Measurements from ENCODE around the gene RAP1GAP. TPM values are rescaled to one million over a fixed set of nuclear protein-coding genes. Genes with fewer than 3 reads are reported as not detected.
A peak's percentile ranks its signal among the peaks of the same experiment; 100 is the strongest.

Gene RAP1GAP
- polyA plus RNA-seq, 3 donors: 0.04 TPM; not detected in 2

DNA sequence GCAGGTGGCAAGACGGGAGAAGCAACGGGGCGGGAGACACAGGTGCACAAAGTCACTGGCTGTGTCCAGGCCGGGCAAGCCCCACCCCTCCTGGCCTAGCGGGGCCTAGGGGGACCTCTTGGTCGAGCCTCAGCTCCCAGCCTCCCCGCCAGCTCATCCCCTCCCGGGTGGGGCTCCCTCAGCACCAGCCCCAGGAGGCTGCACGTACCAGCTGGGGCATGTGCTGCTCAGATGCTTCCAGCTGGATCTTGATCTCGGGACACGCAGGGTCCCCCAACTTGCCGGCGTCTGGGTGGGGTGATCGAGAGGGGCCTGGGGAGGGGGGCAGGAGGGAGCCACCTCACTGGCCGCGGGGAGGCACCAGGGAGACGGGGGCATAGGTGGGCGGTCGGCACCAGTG, 71.4 kb downstream of the RAP1GAP start:
- no peaks in the 10 kb centered on the region for H3K4me1 ChIP-seq (ENCODE audit: control insufficient read depth in 1 of 2, insufficient read depth in 2 of 2, low read length in 2 of 2)
- no peaks in the 10 kb centered on the region for H3K9me3 ChIP-seq (replicated peaks in 1 of 2; ENCODE audit: control insufficient read depth in 1 of 2, insufficient read depth in 1 of 2, low read length in 2 of 2)
- no peak overlapping the region for H3K4me2 ChIP-seq (replicated peaks; ENCODE audit: extremely low read depth, low read length, poor library complexity, severe bottlenecking)
- Mint-ChIP-seq H3K4me1 (no peaks in the 10 kb centered on the region), H3K27ac (no peak overlapping the region), H3K27me3 (ENCODE audit: low read depth in 3 of 3) (peaks cover 0 to 10% (median under 1%) of the 10 kb centered on the region in 3 donors), H3K9me3 (no peaks in the 10 kb centered on the region), H3K4me3 (no peak overlapping the region), H3K36me3 (no peaks in the 10 kb centered on the region)
- TF ChIP-seq, protein P1, sequence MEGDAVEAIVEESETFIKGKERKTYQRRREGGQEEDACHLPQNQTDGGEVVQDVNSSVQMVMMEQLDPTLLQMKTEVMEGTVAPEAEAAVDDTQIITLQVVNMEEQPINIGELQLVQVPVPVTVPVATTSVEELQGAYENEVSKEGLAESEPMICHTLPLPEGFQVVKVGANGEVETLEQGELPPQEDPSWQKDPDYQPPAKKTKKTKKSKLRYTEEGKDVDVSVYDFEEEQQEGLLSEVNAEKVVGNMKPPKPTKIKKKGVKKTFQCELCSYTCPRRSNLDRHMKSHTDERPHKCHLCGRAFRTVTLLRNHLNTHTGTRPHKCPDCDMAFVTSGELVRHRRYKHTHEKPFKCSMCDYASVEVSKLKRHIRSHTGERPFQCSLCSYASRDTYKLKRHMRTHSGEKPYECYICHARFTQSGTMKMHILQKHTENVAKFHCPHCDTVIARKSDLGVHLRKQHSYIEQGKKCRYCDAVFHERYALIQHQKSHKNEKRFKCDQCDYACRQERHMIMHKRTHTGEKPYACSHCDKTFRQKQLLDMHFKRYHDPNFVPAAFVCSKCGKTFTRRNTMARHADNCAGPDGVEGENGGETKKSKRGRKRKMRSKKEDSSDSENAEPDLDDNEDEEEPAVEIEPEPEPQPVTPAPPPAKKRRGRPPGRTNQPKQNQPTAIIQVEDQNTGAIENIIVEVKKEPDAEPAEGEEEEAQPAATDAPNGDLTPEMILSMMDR (IDR thresholded peaks at IDR 0.05): no peak
- DNase-seq: no peak
- H3K9ac ChIP-seq (ENCODE audit: insufficient read depth, low read length, poor library complexity, severe bottlenecking): no peak overlapping the region
- no peak overlapping the region for H3K4me3 ChIP-seq (replicated peaks in 1 of 3; ENCODE audit: low read depth in 2 of 3, low read length in 3 of 3)
- no peaks in the 10 kb centered on the region for H4K20me1 ChIP-seq (ENCODE audit: insufficient read depth, low read length)
- H3K27ac ChIP-seq (ENCODE audit: low read depth in 1 of 2, low read length in 2 of 2): no peak overlapping the region
- H3K79me2 ChIP-seq (ENCODE audit: insufficient read depth, low read length): no peaks in the 10 kb centered on the region
- WGBS (ENCODE audit: insufficient coverage): 93% methylated on average over 8 of the region's 19 CpGs
- H3K27me3 ChIP-seq (ENCODE audit: control insufficient read depth in 2 of 2, insufficient read depth in 2 of 2, low read length in 2 of 2): no peaks in the 10 kb centered on the region
- intact Hi-C loops (cut with micrococcal nuclease): no loop called here
- no peaks in the 10 kb centered on the region for H3K36me3 ChIP-seq (replicated peaks in 1 of 2; ENCODE audit: control insufficient read depth in 1 of 2, insufficient read depth in 2 of 2, low read length in 2 of 2)
- H2AFZ ChIP-seq (ENCODE audit: insufficient read depth, low read depth, low read length, poor library complexity, severe bottlenecking): no peak overlapping the region

DNA sequence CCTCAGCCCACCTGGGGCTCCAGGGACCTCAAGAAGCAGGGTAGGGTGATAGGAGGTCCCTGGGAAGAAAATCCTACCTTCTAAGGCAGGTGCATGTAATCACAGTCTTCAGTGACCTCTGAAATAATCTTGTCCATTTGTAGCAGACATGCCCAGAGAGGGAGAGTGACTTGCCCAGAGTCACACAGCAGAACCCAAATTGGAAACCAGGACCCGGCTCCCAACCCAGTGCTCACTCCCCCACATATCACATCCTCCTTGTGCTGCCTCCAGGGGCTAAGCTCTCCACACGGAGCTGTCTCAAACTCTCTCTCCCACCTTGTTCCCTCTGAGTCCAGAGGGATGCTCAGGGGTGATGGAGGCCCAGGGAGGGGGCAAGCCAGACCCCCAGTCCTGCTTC, 72.5 kb downstream of the RAP1GAP start:
- H3K36me3 ChIP-seq (replicated peaks in 1 of 2; ENCODE audit: control insufficient read depth in 1 of 2, insufficient read depth in 2 of 2, low read length in 2 of 2): no peaks in the 10 kb centered on the region
- no peaks in the 10 kb centered on the region for H3K4me1 ChIP-seq (ENCODE audit: control insufficient read depth in 1 of 2, insufficient read depth in 2 of 2, low read length in 2 of 2)
- H3K27me3 ChIP-seq (ENCODE audit: control insufficient read depth in 2 of 2, insufficient read depth in 2 of 2, low read length in 2 of 2): no peaks in the 10 kb centered on the region
- Mint-ChIP-seq H3K36me3 (no peaks in the 10 kb centered on the region), H3K27ac (peak overlapping the region in 1 of 7 donors; percentile 64), H3K27me3 (ENCODE audit: low read depth in 3 of 3) (peaks cover 0 to 14% (median 4%) of the 10 kb centered on the region in 3 donors), H3K4me1 (no peaks in the 10 kb centered on the region), H3K9me3 (no peaks in the 10 kb centered on the region), H3K4me3 (no peak overlapping the region)
- H3K9ac ChIP-seq (ENCODE audit: insufficient read depth, low read length, poor library complexity, severe bottlenecking): no peak overlapping the region
- H2AFZ ChIP-seq (ENCODE audit: insufficient read depth, low read depth, low read length, poor library complexity, severe bottlenecking): no peak overlapping the region
- no peaks in the 10 kb centered on the region for H3K9me3 ChIP-seq (replicated peaks in 1 of 2; ENCODE audit: control insufficient read depth in 1 of 2, insufficient read depth in 1 of 2, low read length in 2 of 2)
- H3K27ac ChIP-seq (ENCODE audit: low read depth in 1 of 2, low read length in 2 of 2): no peak overlapping the region
- WGBS (ENCODE audit: insufficient coverage): no CpG with 5 or more reads among the region's 2 CpGs
- H3K4me2 ChIP-seq (replicated peaks; ENCODE audit: extremely low read depth, low read length, poor library complexity, severe bottlenecking): no peak overlapping the region
- no peaks in the 10 kb centered on the region for H4K20me1 ChIP-seq (ENCODE audit: insufficient read depth, low read length)
- no peak for DNase-seq
- no peaks in the 10 kb centered on the region for H3K79me2 ChIP-seq (ENCODE audit: insufficient read depth, low read length)
- TF ChIP-seq, protein P1 (IDR thresholded peaks at IDR 0.05): no peak
- intact Hi-C loops (cut with micrococcal nuclease): no loop called here
- H3K4me3 ChIP-seq (replicated peaks in 1 of 3; ENCODE audit: low read depth in 2 of 3, low read length in 3 of 3): no peak overlapping the region
